Uterus (tissue), 4 donors: Measurements from ENCODE around the gene PSMB7. TPM values are rescaled to one million over a fixed set of nuclear protein-coding genes. Genes with fewer than 3 reads are reported as not detected.

Experiments
- DNase-seq, 2 donors: peaks; one replicate each; pipeline ENCODE4 v3.0.0-alpha.2; 2019 to 2020
- H3K27ac ChIP-seq, 2 donors: fragments of 200-600 bp; sonication (generic); 1 replicate in 1 of 2; 2 replicates in 1 of 2; pipeline ENCODE4 v1.5.1; 2016 to 2018
- H3K27me3 ChIP-seq, 2 donors: fragments of 200-600 bp; sonication (generic); one replicate each; pipeline ENCODE4 v1.5.1; 2018 to 2019; ENCODE audit warnings: control low read depth in 1 of 2
- H3K36me3 ChIP-seq, 2 donors: fragments of 200-600 bp; sonication (generic); one replicate each; pipeline ENCODE4 v1.5.1; 2019; ENCODE audit warnings: control low read depth in 1 of 2
- H3K4me1 ChIP-seq, 2 donors: fragments of 200-600 bp; sonication (generic); one replicate each; pipeline ENCODE4 v1.5.1; 2018 to 2019; ENCODE audit warnings: control low read depth in 1 of 2
- H3K4me3 ChIP-seq, 2 donors: fragments of 200-600 bp; sonication (generic); 1 replicate in 1 of 2; 2 replicates in 1 of 2; pipeline ENCODE4 v1.5.1; 2018 to 2019; ENCODE audit warnings: mild to moderate bottlenecking in 1 of 2
- H3K9me3 ChIP-seq, 2 donors: fragments of 200-600 bp; sonication (generic); one replicate each; pipeline ENCODE4 v1.5.1; 2019; ENCODE audit warnings: control low read depth in 1 of 2
- POLR2A ChIP-seq, 2 donors: fragments of 450-650 bp; IDR thresholded peaks; one replicate each; pipeline ENCODE4 v1.6.1; 2016; ENCODE audit warnings: antibody characterized with exemption in 2 of 2, mild to moderate bottlenecking in 1 of 2, moderate library complexity in 1 of 2
- intact Hi-C: fragments of 100-400 bp; cut with DNase I; formaldehyde crosslinking; loops from one replicate; pipeline ENCODE4 v1.15.1; 2023; ENCODE audit warnings: low total_unique reads
- total RNA-seq, 4 donors: library from RNA; depleted of rRNA in 3 of 4; stranded (reverse); fragments of >200 nt in 3 of 4; gene quantifications; one replicate each; pipeline versions ENCODE4 v1.1.0 to v1.2.4, GENCODE V29; 2014 to 2023
- TF ChIP-seq, protein P1 (sequence below), 4 experiments: fragments of 200-600 bp in 2 of 4; fragments of 450-650 bp in 2 of 4; sonication (generic) in 2 of 4; IDR thresholded peaks; one replicate each; pipeline ENCODE4 v1.5.1; 2016 to 2019; ENCODE audit warnings: antibody characterized with exemption in 4 of 4, mild to moderate bottlenecking in 2 of 4, moderate library complexity in 1 of 4
- donor health status: DM: yes; HTN: yes; CAD: no.

Gene PSMB7
- total RNA-seq, 4 donors from 2014 or later: 86.1 to 292 (median 94.7) TPM

DNA sequence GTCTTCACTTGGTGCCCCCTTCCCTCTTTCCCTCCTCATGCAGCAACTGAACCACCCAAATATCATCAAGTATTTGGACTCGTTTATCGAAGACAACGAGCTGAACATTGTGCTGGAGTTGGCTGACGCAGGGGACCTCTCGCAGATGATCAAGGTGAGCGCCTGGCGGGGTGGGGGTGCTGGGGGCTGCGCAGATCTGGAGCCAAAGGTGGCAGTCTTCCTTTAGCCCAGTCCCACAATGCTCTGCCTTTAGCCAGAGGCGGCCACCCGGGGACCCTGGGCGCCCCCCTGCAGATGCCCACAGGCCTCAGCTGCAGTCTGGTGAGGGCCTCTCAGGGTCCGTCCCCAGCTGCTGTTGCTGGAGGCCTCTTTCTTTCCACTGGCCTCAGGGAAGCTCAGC lies 93.8 kb downstream of the PSMB7 start:
- intact Hi-C loops: loop anchor here (10.0 kb wide), 1 partner anchor 197 kb away; no protein-coding TSS in a partner anchor
- TF ChIP-seq, protein P1, sequence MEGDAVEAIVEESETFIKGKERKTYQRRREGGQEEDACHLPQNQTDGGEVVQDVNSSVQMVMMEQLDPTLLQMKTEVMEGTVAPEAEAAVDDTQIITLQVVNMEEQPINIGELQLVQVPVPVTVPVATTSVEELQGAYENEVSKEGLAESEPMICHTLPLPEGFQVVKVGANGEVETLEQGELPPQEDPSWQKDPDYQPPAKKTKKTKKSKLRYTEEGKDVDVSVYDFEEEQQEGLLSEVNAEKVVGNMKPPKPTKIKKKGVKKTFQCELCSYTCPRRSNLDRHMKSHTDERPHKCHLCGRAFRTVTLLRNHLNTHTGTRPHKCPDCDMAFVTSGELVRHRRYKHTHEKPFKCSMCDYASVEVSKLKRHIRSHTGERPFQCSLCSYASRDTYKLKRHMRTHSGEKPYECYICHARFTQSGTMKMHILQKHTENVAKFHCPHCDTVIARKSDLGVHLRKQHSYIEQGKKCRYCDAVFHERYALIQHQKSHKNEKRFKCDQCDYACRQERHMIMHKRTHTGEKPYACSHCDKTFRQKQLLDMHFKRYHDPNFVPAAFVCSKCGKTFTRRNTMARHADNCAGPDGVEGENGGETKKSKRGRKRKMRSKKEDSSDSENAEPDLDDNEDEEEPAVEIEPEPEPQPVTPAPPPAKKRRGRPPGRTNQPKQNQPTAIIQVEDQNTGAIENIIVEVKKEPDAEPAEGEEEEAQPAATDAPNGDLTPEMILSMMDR (IDR thresholded peaks at IDR 0.05): no peak
- no peak for TF ChIP-seq POLR2A (IDR thresholded peaks at IDR 0.05)
- no peaks in the 10 kb centered on the region for H3K27me3 ChIP-seq
- H3K27ac ChIP-seq: no peak overlapping the region
- no peak for DNase-seq
- no peaks in the 10 kb centered on the region for H3K4me1 ChIP-seq
- H3K4me3 ChIP-seq: no peak overlapping the region
- H3K36me3 ChIP-seq: no peaks in the 10 kb centered on the region
- H3K9me3 ChIP-seq: no peaks in the 10 kb centered on the region

DNA sequence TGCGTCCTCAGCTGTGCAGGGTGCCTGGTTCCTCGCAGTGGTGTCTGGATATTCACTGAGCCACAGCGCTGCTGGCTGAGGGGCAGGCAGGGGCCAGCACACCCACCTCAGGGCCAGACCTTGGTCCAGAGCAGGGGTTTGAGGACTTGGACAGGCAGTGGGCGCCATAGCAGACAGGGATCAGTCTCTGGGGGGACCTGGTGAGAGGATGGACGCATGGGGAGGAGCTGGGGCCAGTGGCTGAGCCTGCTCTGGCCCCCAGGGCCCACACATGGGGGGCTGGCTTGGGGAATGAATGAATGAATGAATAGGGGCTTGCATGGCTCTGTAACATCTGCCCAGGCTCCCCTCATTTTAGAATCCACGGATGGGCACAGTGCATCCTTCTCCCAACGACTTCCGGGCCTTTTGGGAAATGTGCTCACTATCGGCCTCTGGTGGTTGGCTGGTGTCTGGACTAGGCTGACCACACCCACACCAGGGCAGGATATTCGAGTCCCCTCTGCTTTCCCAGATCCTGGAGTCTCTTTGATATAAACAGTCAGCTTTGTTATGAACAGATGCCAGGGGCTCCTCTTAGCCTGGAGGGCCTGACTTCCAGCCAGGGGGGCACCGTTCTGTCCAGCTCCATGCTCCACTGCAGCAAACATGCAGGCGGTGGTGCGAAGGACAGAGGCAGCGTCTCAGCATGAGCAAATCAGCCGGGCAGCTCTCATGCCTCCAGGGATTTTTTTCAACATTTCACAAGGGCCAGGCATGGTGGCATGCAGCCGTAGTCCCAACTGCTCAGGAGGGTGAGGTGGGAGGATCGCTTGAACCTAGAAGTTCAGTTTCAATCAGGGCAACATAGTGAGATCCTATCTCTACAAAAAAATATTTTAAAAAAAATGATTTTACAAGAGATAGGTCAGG lies 94.9 kb downstream of the PSMB7 start:
- H3K4me3 ChIP-seq: no peak overlapping the region
- intact Hi-C loops: loop anchor here (10.0 kb wide), 1 partner anchor 196 kb away; no protein-coding TSS in a partner anchor
- no peaks in the 10 kb centered on the region for H3K36me3 ChIP-seq
- no peak overlapping the region for H3K27ac ChIP-seq
- DNase-seq: peak; percentile 61 to 78
- H3K27me3 ChIP-seq: no peaks in the 10 kb centered on the region
- H3K9me3 ChIP-seq: no peaks in the 10 kb centered on the region
- TF ChIP-seq, protein P1 (IDR thresholded peaks at IDR 0.05): peak; percentile 72 to 82 (median 79)
- TF ChIP-seq POLR2A (IDR thresholded peaks at IDR 0.05): no peak
- H3K4me1 ChIP-seq: no peaks in the 10 kb centered on the region

DNA sequence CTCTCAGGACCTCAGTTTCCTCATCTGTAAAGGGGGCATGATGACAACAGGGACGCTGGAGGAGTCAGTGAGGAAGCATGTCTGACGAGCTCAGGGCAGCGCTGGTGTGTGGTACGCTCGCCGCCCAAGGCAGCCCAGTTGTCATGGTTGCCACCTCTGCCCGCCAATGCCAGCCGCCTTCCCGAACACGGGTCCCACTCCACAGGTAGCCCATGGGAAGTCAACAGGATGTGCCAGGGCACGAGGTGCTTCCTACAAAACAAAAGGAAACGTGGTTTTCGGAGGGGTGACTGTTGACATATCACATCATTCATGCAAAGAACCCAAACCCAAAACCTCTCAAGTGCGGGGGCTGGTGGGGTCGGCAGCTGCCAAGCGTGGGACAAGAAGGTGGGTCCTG lies 99.4 kb downstream of the PSMB7 start:
- Histone ChIP-seq H3K27me3 (no peaks in the 10 kb centered on the region), H3K36me3 (no peaks in the 10 kb centered on the region), H3K4me3 (no peak overlapping the region), H3K9me3 (no peaks in the 10 kb centered on the region), H3K27ac (no peak overlapping the region), H3K4me1 (no peaks in the 10 kb centered on the region)
- intact Hi-C loops: no loop called here
- no peak for TF ChIP-seq POLR2A (IDR thresholded peaks at IDR 0.05)
- TF ChIP-seq, protein P1 (IDR thresholded peaks at IDR 0.05): no peak
- no peak for DNase-seq

DNA sequence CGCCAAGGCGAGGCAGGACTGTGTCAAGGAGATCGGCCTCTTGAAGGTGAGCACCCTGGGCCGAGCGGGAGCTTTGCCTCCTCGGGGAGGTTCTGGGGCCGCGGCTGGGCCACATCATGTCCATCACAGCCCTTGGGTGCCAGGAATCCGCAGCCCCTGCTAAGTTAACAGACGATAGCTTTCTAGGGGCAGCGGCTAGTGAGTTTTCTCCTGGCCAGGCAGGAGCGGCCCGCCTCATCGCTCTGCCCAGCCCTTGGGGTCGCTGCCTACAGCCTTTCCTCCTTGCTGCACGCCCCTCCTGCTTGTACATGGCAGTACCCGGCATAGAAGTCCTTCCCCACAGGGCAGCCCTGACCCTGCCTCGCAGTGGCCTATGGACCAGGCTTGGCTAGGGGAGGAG lies 101.3 kb downstream of the PSMB7 start:
- H3K4me1 ChIP-seq: no peaks in the 10 kb centered on the region
- TF ChIP-seq, protein P1 (IDR thresholded peaks at IDR 0.05): no peak
- TF ChIP-seq POLR2A (IDR thresholded peaks at IDR 0.05): no peak
- H3K27ac ChIP-seq: no peak overlapping the region
- no peaks in the 10 kb centered on the region for H3K36me3 ChIP-seq
- intact Hi-C loops: no loop called here
- no peaks in the 10 kb centered on the region for H3K9me3 ChIP-seq
- no peaks in the 10 kb centered on the region for H3K27me3 ChIP-seq
- H3K4me3 ChIP-seq: no peak overlapping the region
- no peak for DNase-seq
